Amniotic epithelial cell (primary cell): Measurements from ENCODE around the gene TEX28.
"Not testable (repeated sequence)": the region's sequence is repeated elsewhere in the genome, so short reads cannot be mapped to it uniquely, and the experiment has no call there.

Experiments used
- DNase-seq: peaks from one replicate; pipeline ENCODE4 v3.0.0-alpha.2; 2010; ENCODE audit warnings: low read depth

The TEX28 gene

GRCh38 chrX:154247377-154248045, 47.4 kb downstream of the TEX28 start:
- DNase-seq, result not testable (repeated sequence)

GRCh38 chrX:154239982-154240503, 54.9 kb downstream of the TEX28 start:
- not testable (repeated sequence) for DNase-seq

DNA sequence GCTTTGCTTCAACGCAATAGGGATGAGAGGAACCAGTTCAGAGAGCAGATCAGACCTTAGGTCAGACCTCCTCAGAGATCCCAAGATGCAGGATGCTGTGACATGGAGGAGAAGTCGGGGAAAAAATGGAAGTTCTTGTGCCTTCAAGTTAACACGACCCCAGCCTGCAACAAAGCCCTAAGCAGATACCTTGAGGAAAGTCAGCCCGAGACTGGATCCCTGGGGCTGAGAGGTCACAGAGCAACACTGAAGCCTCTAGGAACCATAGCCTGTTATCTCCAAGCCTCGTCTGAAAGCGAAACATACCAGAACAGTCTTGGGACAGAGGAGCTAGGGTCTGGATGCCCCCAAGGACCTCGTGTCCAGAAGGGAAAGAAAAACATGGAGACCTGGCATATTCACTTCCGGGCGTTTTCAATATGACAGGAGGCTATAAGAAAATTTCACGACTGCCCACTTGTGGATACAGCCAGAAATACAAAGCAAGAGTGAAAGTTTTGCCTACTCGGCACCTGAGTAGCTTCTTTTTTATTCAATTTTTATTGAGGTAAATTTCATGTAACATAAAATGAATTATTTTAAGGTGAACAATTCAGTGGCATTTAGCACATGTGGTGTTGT, 55.9 kb downstream of the TEX28 start:
- DNase-seq, result not testable (repeated sequence)

- not testable (repeated sequence) for DNase-seq
Measured at GRCh38 chrX:154233620-154234019, 61.3 kb downstream of the TEX28 start.

DNA sequence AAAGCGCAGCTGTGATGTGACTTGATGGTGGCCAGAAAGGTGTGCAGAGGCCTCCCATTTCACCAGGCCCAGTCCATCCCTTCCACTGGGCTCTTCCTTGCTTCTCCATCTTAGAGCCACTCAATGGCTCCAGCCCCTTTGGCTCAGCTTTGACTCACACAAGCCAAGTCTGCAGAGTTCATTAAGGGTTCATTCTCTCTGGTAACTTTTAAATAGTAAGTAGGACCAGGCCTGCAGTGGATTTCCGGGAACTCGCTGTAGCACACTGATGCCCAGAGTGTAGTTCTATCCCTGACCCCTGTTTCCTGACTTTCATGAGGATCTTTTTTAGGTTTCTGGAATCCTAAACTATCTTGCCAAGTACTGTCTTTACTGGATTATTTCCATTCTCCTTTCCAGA, 63.5 kb downstream of the TEX28 start:
- not testable (repeated sequence) for DNase-seq

- DNase-seq, result not testable (repeated sequence)
Measured at GRCh38 chrX:154226706-154227105, 68.2 kb downstream of the TEX28 start.

- not testable (repeated sequence) for DNase-seq
Measured at GRCh38 chrX:154225292-154225691, 69.6 kb downstream of the TEX28 start.
